HG03520 (cell line): ENCODE results near the gene HDAC3.

Experiments
- ATAC-seq: cut with Tn5 transposase; IDR thresholded peaks from one replicate; pipeline ENCODE4 v1.9.1; 2021; ENCODE audit warnings: mild to moderate bottlenecking, moderate library complexity; ENCODE audit not compliant: unreplicated experiment

HDAC3 gene

DNA sequence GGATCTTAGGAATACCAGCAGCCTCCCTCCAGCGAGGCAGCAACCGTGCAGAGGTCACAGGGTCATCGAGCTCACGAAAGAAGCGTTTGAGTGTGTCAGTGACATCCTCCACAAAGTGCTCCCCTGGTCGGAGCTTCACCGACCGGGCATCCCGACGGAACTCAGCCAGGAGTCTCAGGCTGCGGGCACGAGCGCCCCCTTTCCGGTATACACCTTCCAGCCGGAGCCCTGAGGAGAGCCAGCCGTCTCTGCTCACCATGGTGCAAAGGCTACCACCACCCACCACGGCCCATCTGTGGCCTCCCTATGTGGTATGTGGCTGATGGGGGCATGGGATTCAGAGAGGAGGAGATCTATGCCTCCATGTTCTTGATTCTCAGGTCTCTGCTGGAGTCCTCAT, 25.4 kb upstream of the HDAC3 start:
- ATAC-seq, result no peak

DNA sequence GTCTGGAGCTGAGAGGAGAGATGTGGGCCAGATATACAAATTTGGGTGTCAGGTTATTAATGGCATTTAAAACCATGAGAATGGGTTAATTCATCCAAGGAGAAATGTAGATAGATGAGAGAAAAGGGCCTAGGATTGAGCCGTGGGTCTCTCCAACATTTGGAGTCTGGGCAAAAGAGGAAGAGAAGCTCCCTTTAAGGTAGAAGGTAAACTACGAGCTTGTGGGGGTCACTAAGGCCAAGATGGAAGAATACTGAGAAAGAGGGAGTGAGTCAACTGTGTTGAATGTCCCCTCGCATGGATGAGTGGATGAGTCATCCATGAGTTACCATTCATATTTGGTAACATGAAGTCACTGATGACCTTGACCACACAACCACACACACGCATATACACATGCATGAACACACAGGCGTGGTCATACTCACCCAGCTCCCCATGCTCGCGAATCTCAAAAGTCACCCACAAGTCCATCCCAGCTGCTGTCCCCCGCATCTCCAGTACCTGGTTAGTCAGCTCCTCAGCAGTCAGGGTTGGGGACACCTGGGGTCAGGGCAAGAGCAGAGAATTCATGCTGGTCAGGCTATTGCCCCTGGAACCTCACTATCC, 21.4 kb upstream of the HDAC3 start:
- peak; percentile 79 for ATAC-seq

DNA sequence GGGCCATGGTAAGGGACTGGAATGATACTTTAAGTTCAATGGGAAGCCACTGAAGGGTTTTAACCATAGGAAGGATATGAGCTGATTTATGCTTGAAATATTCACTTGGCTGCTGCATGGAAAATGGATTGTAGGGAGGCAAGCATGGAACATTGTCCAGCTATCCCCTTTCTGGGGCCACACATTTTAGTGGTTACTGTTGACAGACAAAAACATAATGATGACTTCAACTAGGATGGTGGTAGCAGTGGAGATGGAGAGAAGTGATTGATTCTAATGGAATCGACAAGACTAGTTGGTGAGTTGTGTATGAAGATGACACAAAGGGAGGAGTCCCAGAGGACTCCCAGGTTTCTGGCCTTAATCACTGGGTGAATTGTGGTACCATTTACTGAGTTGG, 20.8 kb upstream of the HDAC3 start:
- ATAC-seq, result no peak

DNA sequence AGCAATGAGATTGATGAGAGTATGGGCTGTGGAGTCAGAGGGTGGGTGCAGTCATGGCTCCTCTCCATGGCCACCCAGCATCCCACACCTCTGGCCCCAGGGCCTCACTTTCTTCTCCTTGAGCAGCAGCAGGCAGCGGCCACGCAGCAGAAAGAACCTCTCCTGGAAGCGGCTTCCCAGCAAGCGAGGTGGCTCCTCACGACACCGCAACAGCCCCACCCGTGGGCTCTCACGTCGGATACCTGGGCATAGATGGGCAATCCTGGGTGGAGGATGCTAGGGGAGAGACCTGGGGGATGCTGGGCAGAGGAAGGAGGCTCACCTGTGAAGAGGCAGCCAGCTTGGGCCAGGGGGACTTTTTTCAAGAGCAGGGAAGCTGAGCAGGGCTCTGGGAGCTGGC, 19.7 kb upstream of the HDAC3 start:
- ATAC-seq, result no peak

DNA sequence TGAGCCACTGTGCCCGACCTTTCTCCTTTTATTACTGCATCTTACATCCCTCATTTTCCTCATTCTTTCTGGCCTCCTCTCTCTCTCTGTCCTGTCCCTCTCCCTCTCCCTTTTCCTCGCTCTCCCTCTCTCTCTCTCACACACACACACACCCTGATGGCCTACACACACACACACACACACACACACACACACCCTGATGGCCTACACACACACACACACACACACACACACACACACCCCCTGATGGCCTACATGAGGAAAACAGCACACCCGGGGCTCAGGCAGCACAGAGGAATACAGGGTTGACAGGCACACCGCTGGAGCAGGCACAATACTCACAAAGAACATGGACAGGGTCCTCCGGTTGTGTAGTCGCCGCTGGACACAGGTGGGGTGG, 18.4 kb upstream of the HDAC3 start:
- no peak for ATAC-seq

DNA sequence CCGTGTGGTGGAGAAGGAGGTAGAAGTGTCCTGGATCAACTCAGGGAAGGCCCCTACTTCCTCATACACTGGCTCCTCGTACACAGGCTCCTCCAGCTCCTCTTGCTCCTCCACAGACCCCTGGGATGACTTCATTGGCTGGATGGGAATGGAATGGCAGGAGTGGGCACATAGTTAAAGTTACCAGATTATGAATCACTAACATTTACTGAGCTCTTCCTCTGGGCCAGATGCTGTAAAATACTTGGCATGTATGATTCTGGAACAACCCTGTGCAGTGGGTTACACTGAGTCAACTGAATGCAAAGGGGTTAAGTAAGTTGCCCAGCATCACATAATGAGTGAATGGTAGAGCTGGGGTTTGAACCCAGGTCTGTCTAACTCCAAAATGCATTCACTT, 17.6 kb upstream of the HDAC3 start:
- ATAC-seq, result no peak

DNA sequence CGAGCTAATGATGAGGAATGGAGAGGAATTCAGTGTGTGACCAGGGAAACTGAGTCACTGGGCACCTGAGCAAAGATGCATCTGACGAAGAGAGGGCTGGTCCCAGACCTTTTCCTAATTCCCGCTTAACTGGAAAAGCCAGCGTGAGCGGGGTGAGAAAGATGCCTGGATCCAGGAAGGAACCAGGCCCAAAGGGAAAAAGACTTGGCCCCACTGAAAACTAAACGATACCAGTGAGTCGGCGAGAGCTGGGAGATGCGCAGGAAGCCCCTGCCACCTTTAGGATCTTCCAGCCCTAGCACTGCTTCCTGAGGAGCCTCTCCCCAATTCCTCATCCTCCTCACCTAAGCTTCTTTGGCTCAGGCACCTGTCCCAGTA, 15.1 kb upstream of the HDAC3 start:
- no peak for ATAC-seq

DNA sequence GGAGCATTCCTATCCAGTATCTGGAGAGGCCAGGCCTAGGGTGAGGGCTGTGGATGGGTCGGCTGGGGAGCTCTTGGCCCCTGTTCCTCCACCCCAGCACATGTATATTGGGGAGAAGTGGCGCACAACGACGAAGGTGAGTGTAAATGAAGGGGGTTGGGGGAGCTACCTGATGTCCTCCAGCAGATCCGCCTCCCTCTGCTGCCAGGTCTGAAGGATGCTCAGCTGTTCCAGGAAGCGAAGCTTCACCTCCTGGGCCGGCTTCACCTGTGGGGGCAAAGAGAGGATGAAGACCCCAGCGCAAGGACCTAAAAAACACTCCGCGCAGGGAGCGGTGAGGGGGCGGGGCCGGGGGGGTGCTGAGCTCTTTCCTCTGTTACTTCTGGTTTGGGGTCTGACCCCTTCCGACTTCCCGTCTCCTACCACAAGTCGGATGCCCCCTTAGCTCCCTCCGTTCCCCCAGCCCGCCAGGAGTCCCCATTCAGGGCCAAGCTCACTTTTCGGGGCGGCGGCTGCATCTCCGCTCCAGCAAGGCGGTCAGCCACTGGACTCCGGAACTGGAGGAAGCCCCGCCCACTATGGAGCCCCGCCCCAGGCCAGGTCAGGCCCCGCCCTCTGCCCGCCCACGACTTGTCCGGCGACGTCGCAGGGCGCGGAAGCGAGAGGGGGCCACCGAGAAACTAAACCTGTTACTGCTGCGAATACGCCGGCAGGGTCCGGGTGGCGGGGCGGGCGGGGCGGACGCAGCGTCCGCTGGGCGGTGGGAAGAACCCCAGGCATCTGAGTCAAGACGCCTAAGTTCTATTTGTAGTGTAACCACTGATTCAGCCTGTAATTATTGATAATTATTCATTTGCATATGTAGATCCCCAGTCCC, 14.4 kb upstream of the HDAC3 start, which contains the start of gene FCHSD1:
TSS of gene FCHSD1 (minus strand) at position 568 of the 877 bp plus-strand sequence. CDS start at position 518, 50 bp downstream.
- ATAC-seq, result peak; percentile 87

DNA sequence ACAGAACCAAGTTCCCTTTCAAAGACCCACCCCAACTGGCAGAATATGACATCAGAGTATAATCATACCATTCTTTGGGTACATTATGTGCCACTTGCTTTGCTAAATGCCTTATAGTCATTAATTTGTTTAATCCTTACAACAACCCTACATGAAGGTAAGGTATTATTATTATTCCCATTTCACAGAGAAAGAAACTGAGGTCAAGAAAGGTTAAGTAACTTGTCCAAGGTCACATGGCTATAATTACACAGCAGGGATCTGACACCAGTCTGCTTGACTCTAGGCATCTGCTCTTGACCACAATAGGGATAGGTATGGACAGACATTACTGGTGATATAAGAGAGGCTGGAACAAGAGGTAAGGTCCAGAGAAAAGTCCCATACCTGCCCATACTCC, 13.3 kb upstream of the HDAC3 start:
- no peak for ATAC-seq

DNA sequence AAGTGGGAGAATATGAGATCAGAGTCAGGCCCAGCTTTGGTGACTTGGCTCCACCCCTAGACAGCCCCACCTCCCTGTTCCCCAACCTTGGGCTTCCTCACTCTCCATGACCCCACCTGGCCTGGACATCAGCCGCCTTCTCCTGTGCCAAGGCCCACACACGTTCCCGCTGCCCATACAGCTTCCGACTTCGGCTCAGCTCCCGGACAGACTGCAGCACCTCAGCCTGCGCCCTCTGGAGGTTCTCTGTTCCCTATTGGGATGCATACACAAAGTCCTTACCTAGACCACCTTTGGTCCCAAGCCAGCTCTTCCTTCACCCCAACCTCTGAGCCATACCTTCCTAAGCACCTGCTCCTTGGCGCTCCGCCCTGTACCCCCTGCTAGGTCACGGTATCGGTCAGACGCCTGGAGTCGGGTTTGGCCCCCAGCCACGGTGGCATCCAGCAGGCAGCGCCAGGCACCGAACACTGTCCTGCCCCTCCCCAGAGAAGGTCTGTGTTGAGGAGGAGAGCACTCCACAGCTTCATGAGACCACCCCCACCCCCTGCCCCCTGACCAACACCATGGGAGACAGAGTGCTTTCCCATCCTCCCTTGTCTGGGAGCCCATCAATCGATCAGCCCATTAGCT, 12.5 kb upstream of the HDAC3 start:
- ATAC-seq, result no peak

DNA sequence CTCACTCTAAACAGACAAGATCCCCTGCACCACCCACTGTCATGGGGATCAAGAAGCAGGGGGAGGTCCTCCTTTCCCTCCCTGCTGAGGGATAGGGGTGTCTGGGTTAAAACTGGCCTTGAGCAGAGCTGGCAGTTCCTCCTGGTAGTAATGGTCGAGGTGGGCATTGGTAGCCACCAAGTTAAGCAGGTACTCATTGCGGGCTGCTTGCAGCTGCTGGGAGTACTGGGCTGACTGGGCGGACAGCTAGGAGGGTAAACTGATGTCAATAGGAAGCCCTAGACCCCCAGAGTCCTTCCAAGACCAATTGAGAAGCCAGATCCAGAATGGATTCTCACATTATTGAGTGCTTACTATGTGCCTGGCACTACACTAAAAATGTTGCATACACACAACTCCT, 11.2 kb upstream of the HDAC3 start:
- no peak for ATAC-seq

DNA sequence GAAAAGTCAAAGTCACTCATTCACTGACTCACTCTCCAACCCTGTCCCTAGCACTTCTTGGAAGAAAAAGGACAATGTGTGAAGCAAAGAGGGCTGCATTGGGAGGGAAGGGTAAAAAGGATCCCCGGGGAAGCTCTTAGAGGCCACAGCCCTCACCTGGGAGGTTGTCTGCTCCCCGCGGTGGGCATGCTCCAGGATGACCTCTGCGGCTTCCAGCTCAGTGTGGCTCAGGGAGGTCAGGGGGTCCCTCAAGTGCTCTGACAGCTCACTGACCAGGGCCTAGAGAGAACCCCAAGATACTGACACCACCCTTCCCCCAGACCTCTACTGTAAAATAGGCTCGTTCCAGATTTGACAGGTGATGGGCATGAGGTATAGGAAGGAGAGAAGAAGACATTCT, 10.6 kb upstream of the HDAC3 start:
- ATAC-seq, result no peak

DNA sequence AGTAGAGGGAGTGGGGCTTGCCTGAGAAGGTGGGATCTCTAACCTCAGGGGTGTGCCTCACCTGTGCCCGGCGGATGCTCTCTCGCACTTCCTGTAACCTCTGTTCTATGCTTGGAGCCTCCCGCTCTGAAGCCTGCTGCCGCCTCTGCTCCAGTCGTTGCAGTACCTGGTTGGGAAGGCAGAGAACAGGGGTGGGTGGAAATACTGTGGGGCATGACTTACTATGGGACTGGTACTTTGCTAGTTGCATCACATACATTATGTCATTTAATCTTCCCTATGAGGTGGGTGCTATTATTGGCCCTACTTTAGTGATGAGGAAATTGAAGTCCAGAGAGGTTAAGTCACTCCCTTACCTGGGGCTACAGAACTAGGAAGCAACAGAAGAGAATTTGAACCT, 9.4 kb upstream of the HDAC3 start:
- ATAC-seq, result no peak

DNA sequence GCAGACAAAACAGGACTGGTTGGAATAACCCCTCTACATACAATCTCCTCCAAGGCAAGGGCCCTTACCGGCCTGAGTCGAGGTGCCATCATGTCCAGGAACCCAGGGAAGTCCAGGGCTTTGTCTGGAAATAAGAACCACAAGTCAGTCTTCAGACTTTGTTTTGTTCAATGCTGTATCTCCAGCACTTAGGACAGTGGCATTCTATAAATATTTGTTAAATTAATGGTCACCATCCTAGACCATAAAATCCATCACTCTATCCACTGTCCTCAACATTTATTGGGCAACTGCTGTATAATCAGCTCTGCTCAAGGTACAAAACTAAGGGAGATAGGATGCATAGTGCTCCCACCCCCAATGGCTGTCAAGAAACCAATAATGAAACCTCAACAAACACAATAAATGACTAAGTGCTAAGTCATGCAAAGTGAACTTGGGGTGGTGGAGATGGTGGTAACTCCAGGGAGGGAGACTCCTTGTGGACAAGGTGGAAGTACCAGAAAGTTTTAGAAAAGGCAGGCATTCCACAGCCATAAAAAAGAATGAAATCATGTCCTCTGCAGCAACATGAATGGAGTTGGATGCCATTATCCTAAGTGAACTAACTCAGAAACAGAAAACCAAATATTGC, 5.1 kb upstream of the HDAC3 start:
- peak; percentile 41 for ATAC-seq

DNA sequence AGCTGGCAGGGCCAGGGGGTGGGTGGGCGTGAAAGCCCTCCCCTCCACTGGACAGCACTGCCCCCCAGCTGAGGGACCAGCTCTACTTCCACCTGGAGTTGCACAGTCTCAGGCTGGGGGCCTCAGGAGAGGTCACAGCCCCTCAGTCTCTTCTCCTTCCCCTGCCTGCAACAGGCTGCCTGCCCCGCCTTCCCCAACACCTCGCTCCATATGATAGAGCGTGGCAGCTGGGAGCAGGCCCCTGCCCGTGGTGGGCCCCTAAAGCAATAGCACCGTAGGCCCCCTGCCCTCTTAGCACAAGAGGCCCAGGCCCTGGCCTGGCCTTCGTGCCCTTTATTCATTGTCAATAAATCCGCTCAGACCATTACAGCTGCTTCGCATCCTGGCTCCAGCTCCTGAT, 4.0 kb upstream of the HDAC3 start:
- no peak for ATAC-seq

DNA sequence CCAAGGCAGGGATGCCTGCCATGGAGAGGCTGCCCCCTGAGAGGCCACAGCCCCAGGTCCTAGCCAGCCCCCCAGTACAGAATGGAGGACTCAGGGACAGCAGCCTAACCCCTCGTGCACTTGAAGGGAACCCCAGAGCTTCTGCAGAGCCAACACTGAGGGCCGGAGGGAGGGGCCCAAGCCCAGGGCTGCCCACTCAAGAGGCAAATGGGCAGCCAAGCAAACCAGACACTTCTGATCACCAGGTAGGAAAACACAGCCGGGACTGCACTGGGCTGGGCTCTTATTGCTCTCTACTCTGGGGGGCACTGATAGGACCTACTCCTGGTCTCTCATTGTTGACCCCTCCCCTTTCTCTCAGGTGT, 3.4 kb upstream of the HDAC3 start:
- no peak for ATAC-seq

DNA sequence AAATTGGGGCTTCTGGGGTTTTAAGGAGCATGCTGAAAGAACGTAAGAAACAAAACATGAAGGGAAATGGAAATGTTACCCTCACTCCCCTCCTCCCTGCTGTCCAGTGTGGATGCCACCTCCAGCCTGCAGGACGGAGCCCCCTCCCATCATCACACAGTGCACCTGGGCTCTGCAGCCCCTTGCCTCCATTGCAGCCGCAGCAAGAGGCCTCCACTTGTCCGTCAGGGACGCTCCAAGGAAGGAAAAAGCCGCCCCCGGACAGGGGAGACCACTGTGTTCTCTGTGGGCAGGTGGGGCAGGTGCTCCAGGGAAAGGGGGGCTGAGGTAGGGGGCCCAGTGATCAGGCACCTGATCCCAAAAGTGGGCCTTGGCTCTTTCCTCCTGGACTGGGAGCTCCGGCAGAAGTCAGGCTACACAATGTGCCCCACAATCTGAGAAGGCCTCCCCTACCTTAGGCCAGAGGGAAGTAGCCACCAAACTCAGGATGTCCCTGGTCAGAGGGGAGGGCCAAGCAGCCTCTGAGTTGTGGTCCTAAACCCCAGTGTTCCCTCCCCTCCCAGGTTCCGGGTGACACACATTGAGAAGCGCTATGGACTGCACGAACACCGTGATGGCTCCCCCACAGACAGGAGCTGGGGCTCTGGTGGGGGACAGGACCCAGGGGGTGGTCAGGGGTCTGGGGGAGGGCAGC, 2.9 kb upstream of the HDAC3 start:
- ATAC-seq, result no peak

DNA sequence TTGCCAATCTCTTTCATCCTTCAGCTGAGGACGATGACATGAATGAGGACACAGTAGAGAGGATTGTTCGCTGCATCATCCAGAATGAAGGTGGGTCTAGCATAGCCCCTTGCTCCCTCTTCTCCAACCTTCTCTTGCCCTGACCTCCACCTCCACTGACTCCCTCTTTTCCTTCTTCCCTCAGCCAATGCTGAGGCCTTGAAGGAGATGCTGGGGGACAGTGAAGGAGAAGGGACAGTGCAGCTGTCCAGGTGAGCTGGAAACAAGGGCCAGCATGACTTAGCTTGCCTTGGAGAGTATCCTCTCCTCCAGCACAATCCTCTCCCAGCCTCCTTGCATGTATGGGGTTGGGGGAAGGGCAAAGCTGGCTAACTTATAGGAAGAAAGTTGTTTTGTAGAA, 2.1 kb upstream of the HDAC3 start:
- no peak for ATAC-seq

DNA sequence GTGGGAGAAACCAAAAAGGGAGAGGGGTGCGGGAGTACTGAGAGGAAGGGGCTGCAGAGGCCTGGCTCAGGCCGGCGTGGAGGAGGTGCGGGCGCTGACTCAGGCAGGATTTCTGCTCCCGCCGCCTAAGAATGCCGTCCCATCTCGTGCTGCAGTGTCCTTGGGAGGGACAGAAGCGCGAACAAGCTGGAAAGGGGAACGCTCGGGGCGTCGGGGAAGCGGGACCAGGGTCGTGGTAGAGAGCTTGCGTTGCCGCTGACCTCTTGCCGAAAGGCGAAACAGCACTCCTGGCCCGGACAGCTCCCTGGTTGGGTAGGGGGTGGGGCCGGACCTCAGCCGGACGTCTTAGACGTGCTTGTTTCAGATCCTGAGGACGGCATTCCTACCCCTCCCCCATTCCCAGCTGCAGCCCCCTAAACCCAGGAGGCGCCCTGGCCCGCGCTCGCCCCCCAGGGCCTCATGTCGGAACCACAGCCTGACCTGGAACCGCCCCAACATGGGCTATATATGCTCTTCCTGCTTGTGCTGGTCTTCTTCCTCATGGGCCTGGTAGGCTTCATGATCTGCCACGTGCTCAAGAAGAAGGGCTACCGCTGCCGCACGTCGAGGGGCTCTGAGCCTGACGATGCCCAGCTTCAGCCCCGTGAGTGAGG, 1.2 kb upstream of the HDAC3 start:
- peak; percentile 33 for ATAC-seq

DNA sequence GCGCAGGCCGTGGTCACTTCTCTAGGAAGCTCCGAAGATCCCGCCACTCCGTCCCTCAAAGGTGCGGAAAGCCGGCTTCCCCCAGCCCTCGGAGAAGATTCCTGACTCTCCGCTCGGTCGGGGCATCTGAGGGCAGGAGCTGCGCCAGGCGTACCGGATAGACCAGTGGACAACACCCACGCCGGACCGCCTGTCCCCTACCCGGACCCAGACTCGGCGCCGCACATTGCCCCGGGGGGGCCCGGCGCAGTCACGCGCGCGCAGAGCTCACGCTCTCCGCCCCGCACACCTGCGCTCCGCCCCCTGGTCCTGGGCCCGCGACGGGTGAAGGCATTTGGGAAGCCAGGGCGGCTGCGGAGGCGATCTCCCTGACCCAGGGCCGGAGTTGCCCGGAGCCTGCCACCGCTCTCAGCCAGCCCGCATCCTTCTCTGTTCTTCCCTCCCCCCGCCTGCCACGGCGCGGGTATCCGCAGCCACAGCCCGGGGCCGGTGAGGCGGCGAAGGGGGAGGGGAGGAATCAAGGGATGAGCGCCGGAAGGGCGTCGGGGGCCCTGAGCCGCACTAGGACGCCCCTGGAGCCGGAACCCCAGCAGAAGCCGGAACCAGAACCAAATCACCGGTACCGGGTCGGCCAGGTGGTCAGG, 596 bp upstream of the HDAC3 start:
- ATAC-seq, result peak; percentile 3
